Sigmoid colon (tissue), 7 donors: Measurements from ENCODE around the gene KRTAP5-2. TPM values are rescaled to one million over a fixed set of nuclear protein-coding genes. Genes with fewer than 3 reads are reported as not detected.
"Not testable (repeated sequence)": the region's sequence is repeated elsewhere in the genome, so short reads cannot be mapped to it uniquely, and the experiment has no call there.

ENCODE experiments used
- DNase-seq: peaks from one replicate; pipeline ENCODE4 v3.0.0-alpha.2; 2019
- H3K27ac ChIP-seq, 4 donors: fragments of 200-600 bp; sonication (generic); one replicate each; pipeline ENCODE4 v1.5.1; 2016 to 2019; ENCODE audit warnings: mild to moderate bottlenecking in 1 of 4
- H3K27me3 ChIP-seq, 3 donors: fragments of 200-600 bp; sonication (generic); one replicate each; pipeline ENCODE4 v1.5.1; 2019; ENCODE audit warnings: mild to moderate bottlenecking in 1 of 3
- H3K36me3 ChIP-seq, 4 donors: fragments of 200-600 bp; sonication (generic); one replicate each; pipeline ENCODE4 v1.5.1; 2016 to 2019
- H3K4me1 ChIP-seq, 4 donors: fragments of 200-600 bp; sonication (generic); one replicate each; pipeline ENCODE4 v1.5.1; 2017 to 2019
- H3K4me3 ChIP-seq, 4 donors: fragments of 200-600 bp; sonication (generic); one replicate each; pipeline ENCODE4 v1.5.1; 2017 to 2019; ENCODE audit warnings: mild to moderate bottlenecking in 2 of 4, moderate library complexity in 1 of 4
- H3K9me3 ChIP-seq, 4 donors: fragments of 200-600 bp in 3 of 4; sonication (generic) in 3 of 4; one replicate each; pipeline versions ENCODE4 v1.5.1 to v1.6.1; 2013 to 2019
- EP300 ChIP-seq, 4 donors: sonication (generic); formaldehyde crosslinking; IDR thresholded peaks; one replicate each; pipeline ENCODE4 v1.6.1; 2017; ENCODE audit warnings: antibody characterized with exemption in 4 of 4
- POLR2A ChIP-seq, 2 donors: fragments of 450-650 bp; IDR thresholded peaks; one replicate each; pipeline ENCODE4 v1.6.1; 2016; ENCODE audit warnings: antibody characterized with exemption in 2 of 2, mild to moderate bottlenecking in 2 of 2, moderate library complexity in 2 of 2
- POLR2AphosphoS5 ChIP-seq, 4 donors: sonication (generic); formaldehyde crosslinking; IDR thresholded peaks; one replicate each; pipeline ENCODE4 v1.6.1; 2017; ENCODE audit warnings: antibody characterized with exemption in 4 of 4
- WGBS, 2 donors: extraction: QIAGEN DNeasy Blood & Tissue Kit; methylation state at CpG; one replicate each; pipeline ENCODE4 v1.1.7; 2013; 5-methylcytosine and 5-hydroxymethylcytosine counted together
- intact Hi-C: fragments of 100-400 bp; cut with DNase I; formaldehyde crosslinking; loops from one replicate; pipeline ENCODE4 v1.15.1; 2023
- polyA plus RNA-seq, 3 donors: library from polyadenylated mRNA; stranded (reverse); fragments of 200-250 nt; gene quantifications; one replicate each; pipeline ENCODE4 v1.2.3, GENCODE V29; 2013
- total RNA-seq, 4 donors: library from RNA; depleted of rRNA; stranded (reverse); fragments of >200 nt; gene quantifications; one replicate each; pipeline ENCODE4 v1.1.0, GENCODE V29; 2016
- TF ChIP-seq, protein P1 (sequence below), 4 experiments: fragments of 450-650 bp in 3 of 4; fragments of 200-600 bp in 1 of 4; IDR thresholded peaks; one replicate each; pipeline ENCODE4 v1.5.1; 2016 to 2019; ENCODE audit warnings: antibody characterized with exemption in 4 of 4, mild to moderate bottlenecking in 3 of 4, moderate library complexity in 2 of 4
- donor health status: healthy with polysubstance abuse.
- donor health status: Bipolar disorder and iron deficiency.
- donor health status: healthy.

KRTAP5-2 gene
- total and polyA plus RNA-seq, 7 donors = 0.29 TPM; not detected in 6

GRCh38 chr11:1622086-1622485 is 24.0 kb upstream of the KRTAP5-2 start, which contains the start of gene KRTAP5-4:
Gene KRTAP5-4 (minus strand): TSS chr11:1622138. CDS start chr11:1622093, 45 bp downstream.
- TF ChIP-seq EP300 (IDR thresholded peaks at IDR 0.05) (no peak), POLR2AphosphoS5 (IDR thresholded peaks at IDR 0.05) (no peak), POLR2A (IDR thresholded peaks at IDR 0.05) (no peak)
- TF ChIP-seq, protein P1, sequence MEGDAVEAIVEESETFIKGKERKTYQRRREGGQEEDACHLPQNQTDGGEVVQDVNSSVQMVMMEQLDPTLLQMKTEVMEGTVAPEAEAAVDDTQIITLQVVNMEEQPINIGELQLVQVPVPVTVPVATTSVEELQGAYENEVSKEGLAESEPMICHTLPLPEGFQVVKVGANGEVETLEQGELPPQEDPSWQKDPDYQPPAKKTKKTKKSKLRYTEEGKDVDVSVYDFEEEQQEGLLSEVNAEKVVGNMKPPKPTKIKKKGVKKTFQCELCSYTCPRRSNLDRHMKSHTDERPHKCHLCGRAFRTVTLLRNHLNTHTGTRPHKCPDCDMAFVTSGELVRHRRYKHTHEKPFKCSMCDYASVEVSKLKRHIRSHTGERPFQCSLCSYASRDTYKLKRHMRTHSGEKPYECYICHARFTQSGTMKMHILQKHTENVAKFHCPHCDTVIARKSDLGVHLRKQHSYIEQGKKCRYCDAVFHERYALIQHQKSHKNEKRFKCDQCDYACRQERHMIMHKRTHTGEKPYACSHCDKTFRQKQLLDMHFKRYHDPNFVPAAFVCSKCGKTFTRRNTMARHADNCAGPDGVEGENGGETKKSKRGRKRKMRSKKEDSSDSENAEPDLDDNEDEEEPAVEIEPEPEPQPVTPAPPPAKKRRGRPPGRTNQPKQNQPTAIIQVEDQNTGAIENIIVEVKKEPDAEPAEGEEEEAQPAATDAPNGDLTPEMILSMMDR (IDR thresholded peaks at IDR 0.05) = no peak
- Histone ChIP-seq H3K27me3 (peaks cover 0 to 23% (median 0%) of the 10 kb centered on the region in 3 donors), H3K27ac (no peak within 1 kb of the TSS), H3K36me3 (no peaks in the 10 kb centered on the region), H3K9me3 (no peaks in the 10 kb centered on the region), H3K4me3 (no peak within 1 kb of the TSS), H3K4me1 (no peaks in the 10 kb centered on the region)
- DNase-seq = no peak
- intact Hi-C loops = no loop called here
- WGBS, 2 donors = 5 to 45% methylated on average over 1 of the region's 1 CpG

- Histone ChIP-seq H3K9me3 (no peaks in the 10 kb centered on the region), H3K4me3 (no peak overlapping the region), H3K27ac (no peak overlapping the region), H3K36me3 (no peaks in the 10 kb centered on the region), H3K4me1 (no peaks in the 10 kb centered on the region), H3K27me3 (peaks cover 0 to 32% (median 0%) of the 10 kb centered on the region in 3 donors)
- intact Hi-C loops = no loop called here
- TF ChIP-seq EP300 (IDR thresholded peaks at IDR 0.05) = no peak
- TF ChIP-seq, protein P1 (IDR thresholded peaks at IDR 0.05) = no peak
- TF ChIP-seq POLR2A (IDR thresholded peaks at IDR 0.05) = no peak
- no peak for TF ChIP-seq POLR2AphosphoS5 (IDR thresholded peaks at IDR 0.05)
- DNase-seq = peak; percentile 30
- WGBS, 2 donors = 52 to 57% methylated on average over 10 of the region's 10 CpGs
Measured at GRCh38 chr11:1619449-1619848, 21.4 kb upstream of the KRTAP5-2 start.

DNA sequence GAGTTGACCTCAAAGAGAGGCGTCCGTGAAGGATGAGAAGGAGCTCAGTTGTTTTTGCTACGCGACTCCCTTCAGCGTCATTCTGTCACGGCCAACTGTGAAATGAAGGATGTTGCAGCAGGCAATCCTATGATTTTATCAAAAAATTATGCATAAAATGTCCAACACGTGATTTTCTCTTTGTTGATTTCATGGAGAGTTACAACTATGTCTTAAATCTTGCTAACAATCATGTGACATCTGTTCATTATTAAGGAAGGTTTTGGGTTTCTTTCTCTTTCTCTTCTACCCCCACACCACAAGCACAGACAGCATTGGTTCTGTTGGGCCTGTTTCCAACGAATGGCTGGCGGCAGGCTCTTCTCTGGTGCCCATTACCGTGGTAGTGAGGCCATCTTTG is 20.1 kb upstream of the KRTAP5-2 start:
- intact Hi-C loops = no loop called here
- H3K9me3 ChIP-seq = no peaks in the 10 kb centered on the region
- H3K27ac ChIP-seq = no peak overlapping the region
- TF ChIP-seq EP300 (IDR thresholded peaks at IDR 0.05) (no peak), POLR2AphosphoS5 (IDR thresholded peaks at IDR 0.05) (no peak), POLR2A (IDR thresholded peaks at IDR 0.05) (no peak)
- TF ChIP-seq, protein P1 (IDR thresholded peaks at IDR 0.05) = no peak
- WGBS, 2 donors = 83 to 91% methylated on average over 10 of the region's 10 CpGs
- no peaks in the 10 kb centered on the region for H3K4me1 ChIP-seq
- DNase-seq = no peak
- no peaks in the 10 kb centered on the region for H3K36me3 ChIP-seq
- H3K4me3 ChIP-seq = no peak overlapping the region
- H3K27me3 ChIP-seq = peaks cover 0 to 32% (median 0%) of the 10 kb centered on the region in 3 donors

GRCh38 chr11:1608363-1608762 is 10.3 kb upstream of the KRTAP5-2 start, which contains the start of gene KRTAP5-3:
Gene KRTAP5-3 (minus strand): TSS chr11:1608463. CDS start chr11:1608385, 78 bp downstream.
- TF ChIP-seq POLR2A (IDR thresholded peaks at IDR 0.05) (no peak), EP300 (IDR thresholded peaks at IDR 0.05) (no peak), POLR2AphosphoS5 (IDR thresholded peaks at IDR 0.05) (no peak)
- TF ChIP-seq, protein P1 (IDR thresholded peaks at IDR 0.05) = no peak
- no peaks in the 10 kb centered on the region for H3K4me1 ChIP-seq
- peaks cover 0 to 51% (median 17%) of the 10 kb centered on the region in 3 donors for H3K27me3 ChIP-seq
- H3K27ac ChIP-seq = no peak within 1 kb of the TSS
- no peaks in the 10 kb centered on the region for H3K9me3 ChIP-seq
- WGBS, 2 donors = 54 to 71% methylated on average over 4 of the region's 4 CpGs
- DNase-seq = no peak
- no peak within 1 kb of the TSS for H3K4me3 ChIP-seq
- intact Hi-C loops = no loop called here
- no peaks in the 10 kb centered on the region for H3K36me3 ChIP-seq

DNA sequence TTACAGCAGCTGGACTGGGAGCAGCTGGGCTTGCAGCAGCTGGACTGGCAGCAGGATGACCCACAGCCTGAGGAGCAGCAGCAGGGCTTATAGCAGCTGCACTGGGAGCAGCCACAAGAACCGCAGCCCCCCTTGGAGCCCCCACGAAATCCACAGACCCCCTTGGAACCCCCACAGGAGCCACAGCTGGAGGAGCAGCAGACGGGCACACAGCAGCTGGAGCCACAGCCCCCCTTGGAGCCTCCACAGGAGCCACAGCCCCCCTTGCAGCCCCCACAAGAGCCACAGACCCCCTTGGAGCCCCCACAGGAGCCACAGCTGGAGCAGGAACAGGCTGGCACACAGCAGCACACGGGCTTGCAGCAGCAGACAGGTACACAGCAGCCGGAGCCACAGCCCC is 9.8 kb upstream of the KRTAP5-2 start:
- H3K27me3 ChIP-seq = peaks cover 0 to 51% (median 17%) of the 10 kb centered on the region in 3 donors
- H3K9me3 ChIP-seq, intact Hi-C loops, H3K4me3 ChIP-seq, H3K4me1 ChIP-seq, DNase-seq, H3K27ac ChIP-seq, H3K36me3 ChIP-seq: not testable (repeated sequence)
- 41 to 48% methylated on average over 5 of the region's 5 CpGs for WGBS, 2 donors

GRCh38 chr11:1607156-1607845 is 9.2 kb upstream of the KRTAP5-2 start:
- H3K4me3 ChIP-seq, H3K36me3 ChIP-seq, DNase-seq, H3K4me1 ChIP-seq, H3K27ac ChIP-seq, intact Hi-C loops, H3K9me3 ChIP-seq: not testable (repeated sequence)
- H3K27me3 ChIP-seq = peaks cover 0 to 50% (median 17%) of the 10 kb centered on the region in 3 donors
- 55 to 83% methylated on average over 18 of the region's 18 CpGs for WGBS, 2 donors

GRCh38 chr11:1605923-1606322 is 7.8 kb upstream of the KRTAP5-2 start:
- H3K27me3 ChIP-seq = peaks cover 0 to 51% (median 17%) of the 10 kb centered on the region in 3 donors
- H3K36me3 ChIP-seq, H3K9me3 ChIP-seq, intact Hi-C loops, H3K4me1 ChIP-seq, H3K4me3 ChIP-seq, H3K27ac ChIP-seq: not testable (repeated sequence)
- WGBS, 2 donors = 81 to 85% methylated on average over 13 of the region's 13 CpGs
- peak; percentile 17 for DNase-seq
